HAP-1 (cell line): ENCODE data around the gene KLK11.

ENCODE experiments used
- DNase-seq, 2 experiments: peaks; one replicate each; pipeline ENCODE4 v3.0.0-alpha.2; 2016 to 2020; ENCODE audit warnings: low spot score in 2 of 2
- H3K27me3 ChIP-seq: fragments of 250-450 bp; sonication (Bioruptor Pico); 2 replicates; pipeline ENCODE4 v1.5.1; 2020; ENCODE audit warnings: low read depth, mild to moderate bottlenecking, moderate library complexity
- H3K36me3 ChIP-seq: fragments of 250-450 bp; sonication (Bioruptor Pico); replicated peaks from 2 replicates; pipeline ENCODE4 v1.5.1; 2020; ENCODE audit warnings: mild to moderate bottlenecking
- H3K4me1 ChIP-seq: fragments of 250-450 bp; sonication (Bioruptor Pico); 2 replicates; pipeline ENCODE4 v1.5.1; 2020; ENCODE audit warnings: mild to moderate bottlenecking
- H3K4me3 ChIP-seq: fragments of 250-450 bp; sonication (Bioruptor Pico); 2 replicates; pipeline ENCODE4 v1.5.1; 2020; ENCODE audit warnings: mild to moderate bottlenecking, moderate library complexity
- H3K9me3 ChIP-seq: fragments of 250-450 bp; sonication (Bioruptor Pico); 2 replicates; pipeline ENCODE4 v1.5.1; 2020; ENCODE audit warnings: mild to moderate bottlenecking, moderate library complexity
- in situ Hi-C: fragments of 300-500 bp; cut with MboI; formaldehyde crosslinking; loops from 3 replicates; pipeline ENCODE4 v1.14.3; 2020; ENCODE audit warnings: low sequenced_read_pairs, inconsistent platforms, mixed read lengths

The KLK11 gene

DNA sequence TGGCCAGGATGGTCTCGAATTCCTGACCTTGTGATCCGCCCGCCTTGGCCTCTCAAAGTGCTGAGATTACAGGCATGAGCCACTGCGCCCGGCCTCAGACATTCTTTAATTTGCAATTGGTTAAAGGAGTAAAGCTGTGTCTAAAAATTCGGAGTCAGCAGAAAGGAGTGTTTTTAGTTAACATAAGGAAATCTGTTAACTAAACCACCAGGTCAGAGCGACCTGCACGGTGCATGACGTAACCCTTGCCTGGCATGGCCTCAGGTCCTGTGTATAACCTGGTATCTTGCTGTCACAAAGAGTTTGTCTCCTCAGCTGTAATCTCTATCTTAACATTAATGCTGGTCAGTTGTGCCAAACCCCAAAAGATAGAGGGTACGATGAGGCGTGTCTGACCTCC is 17.9 kb upstream of the KLK11 start:
- in situ Hi-C loops: no loop called here

GRCh38 chr19:51043497-51043896 is 17.1 kb upstream of the KLK11 start:
- H3K9me3 ChIP-seq: no peaks in the 10 kb centered on the region
- no peak overlapping the region for H3K4me3 ChIP-seq
- H3K36me3 ChIP-seq: no peaks in the 10 kb centered on the region
- in situ Hi-C loops: no loop called here
- H3K4me1 ChIP-seq: peaks cover 10% of the 10 kb centered on the region
- no peak for DNase-seq
- H3K27me3 ChIP-seq: no peaks in the 10 kb centered on the region

More for the DNA sequence above, 17.9 kb upstream of the KLK11 start:
- H3K27me3 ChIP-seq: no peaks in the 10 kb centered on the region
- no peaks in the 10 kb centered on the region for H3K9me3 ChIP-seq
- no peaks in the 10 kb centered on the region for H3K36me3 ChIP-seq
- H3K4me3 ChIP-seq: no peak overlapping the region
- H3K4me1 ChIP-seq: peaks cover 10% of the 10 kb centered on the region
- no peak for DNase-seq

DNA sequence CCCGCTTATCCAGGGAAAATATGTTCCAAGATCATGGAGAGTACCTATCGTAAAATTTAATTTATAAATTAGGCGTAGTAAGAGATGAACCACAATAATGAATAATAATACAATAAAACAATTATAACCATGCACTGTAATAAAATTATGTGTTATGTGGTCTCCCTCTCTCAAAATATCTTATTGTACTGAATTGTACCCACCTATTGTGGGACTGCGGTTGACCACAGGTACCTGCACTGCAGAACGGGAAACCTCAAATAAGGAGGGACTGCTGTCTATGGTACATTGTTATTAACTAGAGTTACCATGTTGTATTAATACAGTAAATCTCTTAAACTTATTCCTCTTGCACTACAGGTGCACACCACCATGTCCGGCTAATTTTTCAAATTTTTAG is 13.7 kb upstream of the KLK11 start:
- no peaks in the 10 kb centered on the region for H3K4me1 ChIP-seq
- in situ Hi-C loops: no loop called here
- H3K4me3 ChIP-seq: no peak overlapping the region
- H3K9me3 ChIP-seq: no peaks in the 10 kb centered on the region
- no peak for DNase-seq
- no peaks in the 10 kb centered on the region for H3K36me3 ChIP-seq
- no peaks in the 10 kb centered on the region for H3K27me3 ChIP-seq

GRCh38 chr19:51036519-51036918 is 10.1 kb upstream of the KLK11 start:
- Histone ChIP-seq H3K4me1 (no peaks in the 10 kb centered on the region), H3K27me3 (peaks cover 3% of the 10 kb centered on the region; the same call in 1 of the 2 replicates), H3K9me3 (no peaks in the 10 kb centered on the region), H3K4me3 (no peak overlapping the region), H3K36me3 (no peaks in the 10 kb centered on the region)
- in situ Hi-C loops: no loop called here
- DNase-seq: no peak

GRCh38 chr19:51034704-51035103 is 8.3 kb upstream of the KLK11 start, which contains the start of gene KLK12:
Gene KLK12, minus strand, starts transcription at chr19:51035002. Its CDS starts 381 bp downstream, at chr19:51034621.
- Histone ChIP-seq H3K36me3 (no peaks in the 10 kb centered on the region), H3K4me3 (no peak within 1 kb of the TSS), H3K27me3 (peaks cover 3% of the 10 kb centered on the region; the same call in 1 of the 2 replicates), H3K9me3 (no peaks in the 10 kb centered on the region), H3K4me1 (no peaks in the 10 kb centered on the region)
- no peak for DNase-seq
- in situ Hi-C loops: no loop called here

GRCh38 chr19:51031880-51032225 is 5.4 kb upstream of the KLK11 start:
- Histone ChIP-seq H3K27me3 (peaks cover 3% of the 10 kb centered on the region; the same call in 1 of the 2 replicates), H3K4me1 (no peaks in the 10 kb centered on the region), H3K36me3 (no peaks in the 10 kb centered on the region), H3K9me3 (no peaks in the 10 kb centered on the region), H3K4me3 (no peak overlapping the region)
- in situ Hi-C loops: no loop called here
- DNase-seq: no peak

GRCh38 chr19:51031220-51031879 is 4.9 kb upstream of the KLK11 start:
- H3K36me3 ChIP-seq: no peaks in the 10 kb centered on the region
- no peak overlapping the region for H3K4me3 ChIP-seq
- no peak for DNase-seq
- in situ Hi-C loops: no loop called here
- H3K9me3 ChIP-seq: no peaks in the 10 kb centered on the region
- no peaks in the 10 kb centered on the region for H3K4me1 ChIP-seq
- peaks cover 3% of the 10 kb centered on the region; the same call in 1 of the 2 replicates for H3K27me3 ChIP-seq

- DNase-seq: no peak
Observed at GRCh38 chr19:51030631-51031030, 4.2 kb upstream of the KLK11 start.

DNA sequence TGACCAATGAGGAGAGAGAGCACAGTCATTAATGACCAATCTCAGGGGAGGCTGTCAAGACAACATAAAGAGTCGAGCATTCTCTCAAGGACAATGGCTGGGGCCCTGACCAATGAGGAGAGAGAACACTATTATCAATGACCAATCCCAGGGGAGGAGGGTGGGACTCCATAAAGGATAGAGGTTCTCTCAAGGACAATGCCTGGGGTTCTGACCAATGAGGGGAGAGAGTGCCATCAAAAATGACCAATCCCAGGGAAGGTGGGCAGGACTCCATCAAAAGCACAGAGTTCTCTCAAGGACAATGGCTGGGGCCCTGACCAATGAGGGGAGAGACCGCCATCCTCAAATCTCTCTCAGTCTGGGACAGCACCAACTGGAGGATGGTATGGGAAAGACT is 3.3 kb upstream of the KLK11 start:
- peaks cover 8% of the 10 kb centered on the region; the same call in 1 of the 2 replicates for H3K27me3 ChIP-seq
- H3K9me3 ChIP-seq: no peaks in the 10 kb centered on the region
- no peaks in the 10 kb centered on the region for H3K36me3 ChIP-seq
- H3K4me3 ChIP-seq: no peak overlapping the region
- in situ Hi-C loops: no loop called here
- DNase-seq: no peak
- no peaks in the 10 kb centered on the region for H3K4me1 ChIP-seq

More at GRCh38 chr19:51030631-51031030, 4.2 kb upstream of the KLK11 start:
- H3K36me3 ChIP-seq: no peaks in the 10 kb centered on the region
- no peak overlapping the region for H3K4me3 ChIP-seq
- no peaks in the 10 kb centered on the region for H3K9me3 ChIP-seq
- no peaks in the 10 kb centered on the region for H3K4me1 ChIP-seq
- in situ Hi-C loops: no loop called here
- peaks cover 5% of the 10 kb centered on the region; the same call in 1 of the 2 replicates for H3K27me3 ChIP-seq

DNA sequence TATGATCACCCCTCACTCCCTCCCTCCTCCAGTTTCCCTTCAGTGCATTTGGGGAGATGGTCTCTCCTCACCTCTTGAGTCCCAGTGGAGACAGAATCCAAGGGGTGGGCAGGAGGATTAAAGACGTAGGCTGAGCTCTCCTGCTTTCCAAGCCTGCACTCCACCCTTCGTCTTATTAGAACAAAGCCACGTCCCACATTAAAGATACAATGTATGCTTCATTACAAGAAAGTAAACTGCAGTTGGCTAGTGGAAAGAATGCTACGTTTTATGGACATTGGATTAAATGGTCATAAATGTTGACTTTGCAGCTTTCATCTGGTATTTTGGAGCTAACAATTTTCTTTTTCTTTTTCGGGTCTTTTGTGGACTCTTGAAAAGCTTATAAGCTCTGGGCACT is 1.5 kb upstream of the KLK11 start:
- in situ Hi-C loops: no loop called here
- DNase-seq: no peak
- H3K27me3 ChIP-seq: peaks cover 5% of the 10 kb centered on the region; the same call in 1 of the 2 replicates

DNA sequence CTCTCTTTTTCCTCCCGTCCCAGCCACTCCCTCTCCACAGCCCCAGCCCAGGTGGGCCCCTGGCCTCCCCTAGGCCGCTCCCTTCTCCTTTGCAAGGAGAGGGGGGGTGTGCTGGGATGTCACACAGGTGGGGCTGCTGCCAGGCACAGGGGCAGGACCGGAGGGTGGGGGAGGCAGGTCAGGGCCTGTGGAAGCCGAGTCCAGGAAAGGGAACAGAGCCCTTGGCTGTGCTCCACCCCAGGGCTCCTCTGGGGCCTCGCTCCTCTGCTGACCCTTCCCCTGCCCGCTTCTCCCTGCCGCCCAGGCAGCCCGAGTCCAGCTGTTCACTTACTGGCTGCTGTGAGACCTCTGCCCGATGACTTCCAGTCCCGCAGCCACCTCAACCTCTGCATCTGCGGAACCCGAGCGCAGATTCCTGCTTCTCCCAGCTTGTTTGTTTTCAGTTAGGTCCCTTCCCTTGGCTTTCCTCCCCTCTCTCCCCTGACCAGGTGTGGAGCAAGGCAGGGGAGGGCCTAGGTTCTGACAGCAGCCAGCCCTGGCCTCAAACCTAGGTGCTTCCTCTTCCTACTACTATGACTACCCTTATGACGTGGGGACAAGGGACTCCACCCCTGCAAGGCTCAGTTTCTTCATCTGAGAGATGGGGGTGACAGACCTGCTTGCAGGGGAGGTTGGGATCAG is 850 bp upstream of the KLK11 start:
- DNase-seq: no peak
- peaks cover 5% of the 10 kb centered on the region; the same call in 1 of the 2 replicates for H3K27me3 ChIP-seq
- H3K36me3 ChIP-seq: no peaks in the 10 kb centered on the region
- no peaks in the 10 kb centered on the region for H3K4me1 ChIP-seq
- in situ Hi-C loops: no loop called here
- no peak overlapping the region for H3K4me3 ChIP-seq
- H3K9me3 ChIP-seq: no peaks in the 10 kb centered on the region

More for the DNA sequence above, 1.5 kb upstream of the KLK11 start:
- Histone ChIP-seq H3K36me3 (no peaks in the 10 kb centered on the region), H3K9me3 (no peaks in the 10 kb centered on the region), H3K4me1 (no peaks in the 10 kb centered on the region), H3K4me3 (no peak overlapping the region)

GRCh38 chr19:51025809-51026553 is 435 bp downstream of the KLK11 start:
- in situ Hi-C loops: no loop called here

GRCh38 chr19:51025401-51025800 is 1.0 kb downstream of the KLK11 start:
- in situ Hi-C loops: no loop called here
- H3K4me3 ChIP-seq: no peak overlapping the region
- H3K36me3 ChIP-seq: no peaks in the 10 kb centered on the region
- H3K4me1 ChIP-seq: no peaks in the 10 kb centered on the region; the same call in 1 of the 2 replicates
- DNase-seq: no peak
- H3K9me3 ChIP-seq: no peaks in the 10 kb centered on the region
- H3K27me3 ChIP-seq: peaks cover 5% of the 10 kb centered on the region

More at GRCh38 chr19:51025809-51026553, 435 bp downstream of the KLK11 start:
- Histone ChIP-seq H3K36me3 (no peaks in the 10 kb centered on the region), H3K9me3 (no peaks in the 10 kb centered on the region), H3K27me3 (peaks cover 5% of the 10 kb centered on the region), H3K4me3 (no peak overlapping the region), H3K4me1 (no peaks in the 10 kb centered on the region; the same call in 1 of the 2 replicates)
- no peak for DNase-seq

- no peak for DNase-seq
- in situ Hi-C loops: loop anchor here (5.0 kb wide), 1 partner anchor 67 kb away; no protein-coding TSS in a partner anchor
- Histone ChIP-seq H3K4me3 (no peak overlapping the region), H3K36me3 (no peaks in the 10 kb centered on the region), H3K27me3 (peaks cover 5% of the 10 kb centered on the region), H3K9me3 (no peaks in the 10 kb centered on the region), H3K4me1 (no peaks in the 10 kb centered on the region; the same call in 1 of the 2 replicates)
Observed at GRCh38 chr19:51024924-51025323, 1.5 kb downstream of the KLK11 start.
